ENCODE data around the gene MIB2.

DNA sequence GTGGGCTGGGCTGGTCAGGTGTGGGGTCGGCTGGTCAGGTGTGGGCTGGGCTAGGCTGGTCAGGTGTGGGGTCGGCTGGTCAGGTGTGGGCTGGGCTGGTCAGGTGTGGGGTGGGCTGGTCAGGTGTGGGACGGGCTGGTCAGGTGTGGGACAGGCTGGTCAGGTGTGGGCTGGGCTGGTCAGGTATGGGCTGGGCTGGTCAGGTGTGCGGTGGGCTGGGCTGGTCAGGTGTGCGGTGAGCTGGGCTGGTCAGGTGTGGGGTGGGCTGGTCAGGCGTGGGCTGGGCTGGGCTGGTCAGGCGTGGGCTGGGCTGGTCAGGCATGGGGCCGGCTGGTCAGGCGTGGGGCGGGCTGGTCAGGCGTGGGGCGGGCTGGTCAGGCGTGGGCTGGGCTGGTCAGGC is 9.1 kb upstream of the MIB2 start:
- no peak for TF ChIP-seq POLR2A (IDR thresholded peaks at IDR 0.05; ENCODE audit: low read depth, low read length)
- no peak for TF ChIP-seq POLR2AphosphoS5 (IDR thresholded peaks at IDR 0.05; ENCODE audit: low read depth, low read length)
- TF ChIP-seq TAF1 (IDR thresholded peaks at IDR 0.05; ENCODE audit: borderline replicate concordance, low read depth, low read length) = no peak

Data from GM12892 (cell line).